ENCODE results near the gene DEFB131B.

Gene DEFB131B

GRCh38 chr11:71913756-71914526 lies 35.7 kb downstream of the DEFB131B start:
- no peak for DNase-seq
- Histone ChIP-seq H3K14ac (ENCODE audit: low read length in 2 of 2) (no peak overlapping the region), H3K36me3 (ENCODE audit: control insufficient read depth in 1 of 2, insufficient read depth in 2 of 2, low read depth in 1 of 2, low read length in 2 of 2) (peaks cover 24 to 29% of the 10 kb centered on the region in 2 experiments), H2AFZ (ENCODE audit: low read depth, low read length) (no peak overlapping the region), H2AK5ac (ENCODE audit: low read length, severe bottlenecking) (no peak overlapping the region), H3K4me2 (ENCODE audit: low read length, poor library complexity, severe bottlenecking) (no peak overlapping the region), H3K4me1 (ENCODE audit: control insufficient read depth, insufficient read depth, low read depth, low read length) (no peaks in the 10 kb centered on the region), H3K18ac (ENCODE audit: low read depth in 1 of 2, low read length in 2 of 2) (no peak overlapping the region), H3K27me3 (ENCODE audit: control insufficient read depth in 1 of 2, insufficient read depth in 1 of 2, low read length in 2 of 2) (no peaks in the 10 kb centered on the region), H2BK5ac (ENCODE audit: low read depth, low read length, poor library complexity, severe bottlenecking) (no peak overlapping the region), H3K79me1 (replicated peaks; ENCODE audit: low read length, poor library complexity, severe bottlenecking) (no peaks in the 10 kb centered on the region), H2BK120ac (ENCODE audit: low read depth, low read length) (no peak overlapping the region), H4K8ac (ENCODE audit: low read length) (no peak overlapping the region), H4K91ac (ENCODE audit: low read length) (no peak overlapping the region), H3K4me3 (ENCODE audit: insufficient read depth in 1 of 2, low read depth in 1 of 2, low read length in 2 of 2) (no peak overlapping the region), H3K27ac (ENCODE audit: low read length, poor library complexity, severe bottlenecking) (no peak overlapping the region), H2BK12ac (ENCODE audit: low read length in 2 of 2) (no peak overlapping the region), H3K4ac (ENCODE audit: low read depth in 1 of 2, low read length in 2 of 2) (no peak overlapping the region), H3K9ac (ENCODE audit: low read length) (peak overlapping the region; percentile 9), H3K9me3 (ENCODE audit: control insufficient read depth, low read length) (no peaks in the 10 kb centered on the region), H3K23ac (ENCODE audit: low read length in 2 of 2) (no peak overlapping the region), H2BK15ac (ENCODE audit: low read depth, poor library complexity, severe bottlenecking) (no peak overlapping the region)
- 94% methylated on average over 2 of the region's 5 CpGs for WGBS

- Histone ChIP-seq H3K36me3 (ENCODE audit: control insufficient read depth in 1 of 2, insufficient read depth in 2 of 2, low read depth in 1 of 2, low read length in 2 of 2) (peaks cover 25 to 29% of the 10 kb centered on the region in 2 experiments), H3K9ac (ENCODE audit: low read length) (no peak overlapping the region), H3K18ac (ENCODE audit: low read depth in 1 of 2, low read length in 2 of 2) (no peak overlapping the region), H2BK120ac (ENCODE audit: low read depth, low read length) (no peak overlapping the region), H2BK15ac (ENCODE audit: low read depth, poor library complexity, severe bottlenecking) (no peak overlapping the region), H3K4me3 (ENCODE audit: insufficient read depth in 1 of 2, low read depth in 1 of 2, low read length in 2 of 2) (no peak overlapping the region), H2BK12ac (ENCODE audit: low read length in 2 of 2) (no peak overlapping the region), H4K8ac (ENCODE audit: low read length) (no peak overlapping the region), H2AK5ac (ENCODE audit: low read length, severe bottlenecking) (no peak overlapping the region), H3K4me1 (ENCODE audit: control insufficient read depth, insufficient read depth, low read depth, low read length) (no peaks in the 10 kb centered on the region), H3K27me3 (ENCODE audit: control insufficient read depth in 1 of 2, insufficient read depth in 1 of 2, low read length in 2 of 2) (no peaks in the 10 kb centered on the region), H3K14ac (ENCODE audit: low read length in 2 of 2) (no peak overlapping the region), H2BK5ac (ENCODE audit: low read depth, low read length, poor library complexity, severe bottlenecking) (no peak overlapping the region), H3K27ac (ENCODE audit: low read length, poor library complexity, severe bottlenecking) (no peak overlapping the region), H3K79me1 (replicated peaks; ENCODE audit: low read length, poor library complexity, severe bottlenecking) (no peaks in the 10 kb centered on the region), H3K23ac (ENCODE audit: low read length in 2 of 2) (no peak overlapping the region), H4K91ac (ENCODE audit: low read length) (no peak overlapping the region), H2AFZ (ENCODE audit: low read depth, low read length) (no peak overlapping the region), H3K4me2 (ENCODE audit: low read length, poor library complexity, severe bottlenecking) (no peak overlapping the region), H3K9me3 (ENCODE audit: control insufficient read depth, low read length) (no peaks in the 10 kb centered on the region), H3K4ac (ENCODE audit: low read depth in 1 of 2, low read length in 2 of 2) (no peak overlapping the region)
- 88% methylated on average over 7 of the region's 7 CpGs for WGBS
- DNase-seq: no peak
These were observed 36.5 kb downstream of the DEFB131B start for GRCh38 chr11:71914617-71915189.

GRCh38 chr11:71917646-71918140 lies 39.4 kb downstream of the DEFB131B start:
- Histone ChIP-seq H2BK5ac (ENCODE audit: low read depth, low read length, poor library complexity, severe bottlenecking) (no peak overlapping the region), H4K91ac (ENCODE audit: low read length) (no peak overlapping the region), H3K18ac (ENCODE audit: low read depth in 1 of 2, low read length in 2 of 2) (no peak overlapping the region), H3K27me3 (ENCODE audit: control insufficient read depth in 1 of 2, insufficient read depth in 1 of 2, low read length in 2 of 2) (no peaks in the 10 kb centered on the region), H4K8ac (ENCODE audit: low read length) (no peak overlapping the region), H2AFZ (ENCODE audit: low read depth, low read length) (no peak overlapping the region), H2BK120ac (ENCODE audit: low read depth, low read length) (no peak overlapping the region), H3K79me1 (replicated peaks; ENCODE audit: low read length, poor library complexity, severe bottlenecking) (no peaks in the 10 kb centered on the region), H3K4me2 (ENCODE audit: low read length, poor library complexity, severe bottlenecking) (no peak overlapping the region), H3K14ac (ENCODE audit: low read length in 2 of 2) (no peak overlapping the region), H3K23ac (ENCODE audit: low read length in 2 of 2) (no peak overlapping the region), H2AK5ac (ENCODE audit: low read length, severe bottlenecking) (no peak overlapping the region), H3K4me1 (ENCODE audit: control insufficient read depth, insufficient read depth, low read depth, low read length) (no peaks in the 10 kb centered on the region), H3K36me3 (ENCODE audit: control insufficient read depth in 1 of 2, insufficient read depth in 2 of 2, low read depth in 1 of 2, low read length in 2 of 2) (peaks cover 27 to 29% of the 10 kb centered on the region in 2 experiments), H3K4ac (ENCODE audit: low read depth in 1 of 2, low read length in 2 of 2) (no peak overlapping the region), H3K9ac (ENCODE audit: low read length) (no peak overlapping the region), H3K9me3 (ENCODE audit: control insufficient read depth, low read length) (no peaks in the 10 kb centered on the region), H2BK15ac (ENCODE audit: low read depth, poor library complexity, severe bottlenecking) (no peak overlapping the region), H2BK12ac (ENCODE audit: low read length in 2 of 2) (no peak overlapping the region), H3K27ac (ENCODE audit: low read length, poor library complexity, severe bottlenecking) (no peak overlapping the region), H3K4me3 (ENCODE audit: insufficient read depth in 1 of 2, low read depth in 1 of 2, low read length in 2 of 2) (no peak overlapping the region)
- no peak for DNase-seq
- WGBS: 93% methylated on average over 9 of the region's 9 CpGs
